ENCODE data around the gene OXTR. TPM values are rescaled to one million over a fixed set of nuclear protein-coding genes. Genes with fewer than 3 reads are reported as not detected.

The OXTR gene
- polyA plus RNA-seq, 1 donor from 2014 or later: 1.7 TPM

GRCh38 chr3:8732413-8732812 lies 37.0 kb downstream of the OXTR start:
- Histone ChIP-seq H3F3A (ENCODE audit: insufficient read depth, low read length, poor library complexity, severe bottlenecking) (no peaks in the 10 kb centered on the region), H3K79me2 (replicated peaks; ENCODE audit: insufficient read depth, low read length) (no peaks in the 10 kb centered on the region), H3K9me3 (ENCODE audit: low read length) (no peaks in the 10 kb centered on the region), H2AFZ (ENCODE audit: low read depth, low read length) (no peak overlapping the region), H3K27me3 (ENCODE audit: insufficient read depth, low read depth, low read length) (no peaks in the 10 kb centered on the region), H3K9ac (ENCODE audit: low read length) (no peak overlapping the region), H3K9me2 (ENCODE audit: insufficient read depth, low read length) (no peaks in the 10 kb centered on the region), H3K4me3 (ENCODE audit: low read length) (no peak overlapping the region), H3K36me3 (ENCODE audit: insufficient read depth, low read length) (no peaks in the 10 kb centered on the region), H4K20me1 (ENCODE audit: insufficient read depth) (no peaks in the 10 kb centered on the region), H3K4me2 (ENCODE audit: low read length) (no peak overlapping the region), H3K27ac (ENCODE audit: low read length) (no peak overlapping the region)
- no peak for TF ChIP-seq CTCF (IDR thresholded peaks at IDR 0.05; ENCODE audit: poor library complexity, severe bottlenecking)
- no peak for TF ChIP-seq REST (IDR thresholded peaks at IDR 0.05; ENCODE audit: borderline replicate concordance)
- TF ChIP-seq TAF1 (IDR thresholded peaks at IDR 0.05; ENCODE audit: low read depth): no peak
- no peak for TF ChIP-seq POLR2AphosphoS5 (IDR thresholded peaks at IDR 0.05)
- no peak for TF ChIP-seq RAD21 (conservative IDR thresholded peaks at IDR 0.05)

- no peak overlapping the region for H2AFZ ChIP-seq (ENCODE audit: low read depth, low read length)
- no peak overlapping the region for H3K4me2 ChIP-seq (ENCODE audit: low read length)
- H3F3A ChIP-seq (ENCODE audit: insufficient read depth, low read length, poor library complexity, severe bottlenecking): no peaks in the 10 kb centered on the region
- H3K27me3 ChIP-seq (ENCODE audit: insufficient read depth, low read depth, low read length): no peaks in the 10 kb centered on the region
- H3K79me2 ChIP-seq (replicated peaks; ENCODE audit: insufficient read depth, low read length): no peaks in the 10 kb centered on the region
- no peaks in the 10 kb centered on the region for H3K9me3 ChIP-seq (ENCODE audit: low read length)
- no peaks in the 10 kb centered on the region for H4K20me1 ChIP-seq (ENCODE audit: insufficient read depth)
- H3K36me3 ChIP-seq (ENCODE audit: insufficient read depth, low read length): no peaks in the 10 kb centered on the region
- H3K9me2 ChIP-seq (ENCODE audit: insufficient read depth, low read length): no peaks in the 10 kb centered on the region
- H3K27ac ChIP-seq (ENCODE audit: low read length): no peak overlapping the region
- no peak overlapping the region for H3K4me3 ChIP-seq (ENCODE audit: low read length)
- no peak overlapping the region for H3K9ac ChIP-seq (ENCODE audit: low read length)
- TF ChIP-seq EZH2 (IDR thresholded peaks at IDR 0.05; ENCODE audit: borderline replicate concordance, insufficient read depth, low read length, poor library complexity, severe bottlenecking) (no peak), CTCF (IDR thresholded peaks at IDR 0.05; ENCODE audit: poor library complexity, severe bottlenecking) (no peak), POLR2AphosphoS5 (IDR thresholded peaks at IDR 0.05) (no peak), MXI1 (conservative IDR thresholded peaks at IDR 0.05; ENCODE audit: poor library complexity, severe bottlenecking) (no peak), REST (IDR thresholded peaks at IDR 0.05; ENCODE audit: borderline replicate concordance) (no peak), EP300 (conservative IDR thresholded peaks at IDR 0.05; ENCODE audit: poor library complexity, severe bottlenecking) (no peak), SMC3 (conservative IDR thresholded peaks at IDR 0.05; ENCODE audit: poor library complexity) (no peak), RAD21 (conservative IDR thresholded peaks at IDR 0.05) (no peak), TAF1 (IDR thresholded peaks at IDR 0.05; ENCODE audit: low read depth) (no peak)
Measured at GRCh38 chr3:8730656-8731055, 38.8 kb downstream of the OXTR start.
